Activated CD8-positive, alpha-beta memory T cell treated with anti-CD3 and anti-CD28 coated beads for 36 hours (primary cell): ENCODE measurements around the gene GSC2. TPM values are rescaled to one million over a fixed set of nuclear protein-coding genes. Genes with fewer than 3 reads are reported as not detected.
"Not testable (repeated sequence)": the region's sequence is repeated elsewhere in the genome, so short reads cannot be mapped to it uniquely, and the experiment has no call there.

ENCODE experiments used
- CTCF ChIA-PET: fragments of 350-600 bp; sonication (Branson Sonifier 250); formaldehyde crosslinking; loops from one replicate; lab custom pipeline; 2021; ENCODE audit warnings: antibody characterized with exemption; lab: Charles Lee
- POLR2A ChIA-PET: fragments of 350-600 bp; sonication (Branson Sonifier 250); formaldehyde crosslinking; loops from one replicate; lab custom pipeline; 2021; ENCODE audit warnings: antibody characterized with exemption; lab: Charles Lee
- total RNA-seq, 2 experiments: library from RNA; stranded (reverse); gene quantifications; one replicate each; pipeline ENCODE4 v1.2.3, GENCODE V29; 2021

GSC2 gene
- total RNA-seq, 2 experiments from 2014 or later, result not detected

GRCh38 chr22:19168088-19168890 is 18.2 kb upstream of the GSC2 start:
- CTCF ChIA-PET, result interaction anchor here (0.6 to 1.2 kb wide), 2 partner anchors 24 to 93 kb away, joined by 4 read pairs; partner anchors contain the start of gene ESS2
- POLR2A ChIA-PET, result no interaction called here

DNA sequence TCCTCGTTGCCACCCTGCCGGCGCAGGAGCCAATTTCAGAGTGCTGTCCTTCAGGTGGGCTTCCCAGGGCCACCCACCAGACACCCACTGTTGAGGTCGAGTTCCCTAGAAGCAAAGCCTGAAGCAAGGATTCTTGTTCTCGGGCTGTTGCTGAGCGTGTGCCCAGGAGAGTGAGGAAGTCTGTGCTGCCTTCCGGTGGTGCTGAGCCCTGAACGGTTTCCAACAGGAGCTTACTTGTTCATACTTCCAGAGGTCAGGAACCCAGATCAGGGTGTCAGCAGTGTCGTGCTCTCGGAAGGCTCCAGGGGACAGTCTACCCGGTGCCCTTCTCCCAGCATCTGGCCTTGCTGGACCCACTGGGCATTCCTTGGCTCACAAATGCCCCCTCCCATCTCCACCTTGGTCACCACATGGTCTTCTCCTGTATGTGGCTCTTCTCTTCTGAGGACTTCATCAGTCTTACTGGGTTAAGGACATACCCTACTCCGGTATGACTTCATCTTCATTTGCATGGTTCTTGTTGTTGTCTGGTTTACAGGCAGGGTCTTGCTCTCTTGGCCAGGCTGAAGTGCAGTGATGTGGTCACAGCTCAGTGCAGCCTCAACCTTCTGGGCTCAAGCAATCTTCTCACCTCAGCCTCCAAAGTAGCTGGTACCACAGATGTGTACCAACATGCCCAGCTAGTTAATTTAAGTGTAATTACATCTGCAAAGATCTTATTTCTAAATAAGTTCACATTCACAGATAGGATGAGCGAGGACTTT is 17.2 kb upstream of the GSC2 start:
- POLR2A ChIA-PET, result no interaction called here
- CTCF ChIA-PET, result interaction anchor here (0.6 kb wide), 1 partner anchor 94 kb away, joined by 4 read pairs; no protein-coding TSS in a partner anchor

DNA sequence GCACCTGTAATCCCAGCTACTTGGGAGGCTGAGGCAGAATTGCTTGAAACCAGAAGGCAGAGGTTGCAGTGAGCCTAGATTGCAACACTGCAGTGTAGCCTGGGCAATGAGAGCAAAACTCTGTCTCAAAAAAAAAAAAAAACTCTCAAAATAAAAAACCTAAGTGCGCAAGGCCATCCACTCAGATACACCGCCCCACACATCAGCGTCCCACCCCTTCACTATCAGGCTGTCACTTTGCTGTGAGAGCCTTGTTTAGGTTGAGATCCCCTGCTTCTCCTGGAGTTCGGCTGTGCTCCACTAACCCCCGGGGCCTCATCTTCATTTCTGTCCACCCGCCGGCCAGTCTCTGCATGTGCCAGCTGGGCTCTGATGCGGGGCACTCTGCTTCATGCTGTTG is 16.3 kb upstream of the GSC2 start:
- CTCF ChIA-PET, result no interaction called here

GRCh38 chr22:19164425-19164824 is 14.3 kb upstream of the GSC2 start:
- CTCF ChIA-PET, result no interaction called here
- POLR2A ChIA-PET, result no interaction called here

More for the DNA sequence above, 16.3 kb upstream of the GSC2 start:
- POLR2A ChIA-PET, result no interaction called here

GRCh38 chr22:19158649-19159048 is 8.6 kb upstream of the GSC2 start:
- CTCF ChIA-PET, result interaction anchor here (1.3 kb wide), 1 partner anchor 11 kb away, joined by 3 read pairs; no protein-coding TSS in a partner anchor
- POLR2A ChIA-PET, result not testable (repeated sequence)

DNA sequence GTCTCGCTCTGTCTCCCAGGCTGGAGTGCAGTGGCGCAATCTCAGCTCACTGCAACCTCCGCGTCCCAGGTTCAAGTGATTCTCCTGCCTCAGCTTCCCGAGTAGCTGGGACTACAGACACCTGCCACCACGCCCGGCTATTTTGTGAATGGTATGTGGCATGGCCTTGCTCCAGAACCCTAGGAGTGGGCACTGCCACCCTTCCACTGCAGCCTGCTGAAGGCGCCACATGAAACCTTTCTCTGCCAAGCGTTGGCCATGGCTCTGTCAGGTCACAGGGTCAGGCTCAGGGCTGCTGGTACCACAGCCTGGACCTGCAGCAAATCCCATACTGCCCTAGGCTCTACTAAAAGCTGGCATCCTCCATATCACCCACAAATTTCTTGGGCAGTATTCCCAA is 6.0 kb upstream of the GSC2 start:
- CTCF ChIA-PET, result interaction anchor here (1.5 kb wide), 1 partner anchor 11 kb away, joined by 4 read pairs; the partner anchor contains the start of gene ESS2
- POLR2A ChIA-PET, result interaction anchor here (0.6 kb wide), 1 partner anchor 10 kb away, joined by 4 read pairs; no protein-coding TSS in a partner anchor

DNA sequence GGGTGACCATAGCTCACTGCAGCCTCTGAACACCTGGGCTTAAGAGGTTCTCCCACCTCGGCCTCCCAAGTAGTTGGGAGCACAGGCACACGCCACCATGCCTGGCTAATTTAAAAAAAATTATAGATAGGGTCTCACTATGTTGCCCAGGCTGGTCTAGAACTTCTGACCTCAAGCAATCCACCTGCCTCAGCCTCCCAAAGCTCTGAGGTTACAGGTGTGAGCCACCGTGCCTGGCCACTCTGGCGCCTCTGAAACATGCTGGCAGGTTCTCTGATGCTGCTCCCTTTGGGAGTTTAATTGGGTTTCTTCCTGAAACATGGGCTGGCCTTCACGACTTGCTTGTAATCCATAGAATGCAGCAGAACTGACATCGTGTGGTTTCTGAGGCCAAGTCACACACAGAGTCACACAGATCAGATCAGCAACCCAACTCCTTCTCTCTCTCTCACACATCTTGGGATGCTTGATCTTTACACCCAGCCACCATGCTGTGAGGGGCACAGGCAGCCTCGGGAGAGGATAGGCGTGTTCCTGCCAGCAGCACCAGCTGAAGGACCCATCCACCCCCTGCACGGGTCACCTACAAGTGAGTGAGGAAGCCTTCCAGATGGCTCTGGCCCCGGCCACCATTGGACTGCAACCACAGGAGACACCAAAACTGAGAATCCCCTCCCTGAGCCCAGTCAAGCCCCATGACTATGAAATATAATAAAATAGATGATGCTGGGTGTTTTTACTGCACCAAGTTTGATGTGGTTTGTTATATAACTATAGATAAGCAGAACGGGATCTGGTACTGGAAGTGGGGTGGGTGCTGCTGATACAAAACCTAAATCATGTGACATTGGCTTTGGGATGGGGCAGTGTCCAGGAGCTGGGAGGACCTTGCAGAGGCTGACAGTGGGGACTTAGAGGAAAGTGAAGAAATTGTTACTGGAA is 3.1 kb upstream of the GSC2 start:
- CTCF ChIA-PET, result interaction anchor here (0.7 kb wide), 1 partner anchor 10 kb away, joined by 5 read pairs; no protein-coding TSS in a partner anchor

DNA sequence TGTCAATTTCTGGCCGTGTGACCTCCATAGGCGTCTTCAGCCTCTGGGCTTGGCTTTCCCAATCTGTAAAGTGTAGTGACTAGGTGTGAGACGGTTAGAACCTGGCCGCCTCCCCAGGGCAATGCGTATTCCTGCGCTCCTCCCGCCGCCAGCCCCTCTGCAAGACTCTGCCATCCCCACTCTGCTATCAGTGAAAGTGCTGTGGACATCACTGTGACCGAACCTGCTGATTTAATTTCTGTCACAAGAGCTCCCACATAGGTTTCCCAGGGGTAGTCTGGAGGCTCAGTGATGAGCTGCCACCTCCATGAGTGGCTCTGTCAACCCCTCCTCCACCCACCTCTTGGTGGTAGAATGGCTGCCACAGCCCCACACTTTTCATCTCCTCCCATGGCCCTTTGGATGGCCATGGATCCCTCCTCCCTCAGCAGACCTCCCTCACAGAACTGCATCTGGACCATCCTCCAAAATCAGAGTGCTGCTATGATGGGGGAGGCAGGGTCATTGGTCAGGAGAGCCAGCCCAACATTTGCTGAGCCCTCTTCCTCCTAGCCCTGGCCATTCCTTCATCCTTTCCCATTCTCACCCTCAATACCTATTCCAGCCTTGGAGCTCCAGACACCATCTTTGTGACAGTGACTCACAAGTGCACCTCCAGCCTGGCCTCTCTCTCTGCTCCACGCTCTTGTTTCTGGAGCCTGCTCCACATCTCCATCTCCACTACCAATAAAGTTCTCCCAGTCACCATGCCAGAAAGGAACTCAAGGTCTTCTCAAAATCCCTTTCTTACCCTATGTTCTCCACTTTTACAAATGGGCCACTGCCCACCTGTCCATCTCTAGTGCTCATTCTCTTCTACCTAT is 1.5 kb upstream of the GSC2 start:
- CTCF ChIA-PET, result interaction anchor here (0.7 kb wide), 2 partner anchors 116 to 421 kb away, joined by 4 to 6 read pairs; no protein-coding TSS in a partner anchor
- POLR2A ChIA-PET, result no interaction called here

More for the DNA sequence above, 3.1 kb upstream of the GSC2 start:
- POLR2A ChIA-PET, result interaction anchor here (0.6 to 0.8 kb wide), 2 partner anchors 9 to 566 kb away, joined by 4 to 5 read pairs; no protein-coding TSS in a partner anchor

DNA sequence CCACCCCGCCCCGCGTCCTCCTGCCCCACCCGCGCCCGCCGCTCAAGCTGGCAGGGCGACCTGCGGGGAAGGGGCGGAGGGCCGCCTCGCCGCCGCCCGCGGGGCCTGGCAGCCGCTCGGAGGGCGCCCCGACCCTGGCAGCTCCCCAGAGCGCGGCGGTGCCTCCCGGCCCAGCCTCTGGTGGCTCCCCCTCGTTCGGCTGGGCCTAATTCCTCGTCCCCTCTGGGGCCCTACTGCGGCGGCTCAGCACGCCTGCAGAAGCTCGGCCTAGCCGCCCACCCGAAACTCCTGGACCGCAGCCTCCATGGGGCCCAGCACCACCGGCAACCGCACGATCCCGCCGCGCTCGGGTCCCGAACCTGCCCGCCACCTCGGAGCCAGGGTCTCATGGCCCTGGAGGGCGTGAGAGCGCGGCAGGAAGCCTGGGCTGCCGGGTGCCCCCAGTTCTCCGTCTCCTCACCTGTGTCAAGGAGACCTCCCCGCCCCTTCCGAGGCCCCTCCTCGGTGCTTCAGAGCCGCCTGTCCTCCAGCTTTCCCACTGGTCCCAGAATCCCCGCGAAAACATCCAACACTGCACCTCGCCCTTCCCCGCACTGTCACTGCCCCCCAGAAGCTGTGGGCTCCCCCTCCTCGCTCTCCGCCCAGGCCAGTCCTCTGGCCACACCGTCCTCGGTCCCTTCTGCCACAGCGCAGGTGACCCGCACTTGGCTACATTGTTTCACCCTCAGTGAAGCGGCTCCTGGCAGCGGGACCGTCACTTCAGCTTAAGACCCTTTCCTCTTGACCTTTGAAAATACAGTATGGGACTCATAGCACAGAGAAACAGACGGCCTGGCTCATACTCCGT is 613 bp upstream of the GSC2 start:
- ChIA-PET POLR2A (no interaction called here), CTCF (no interaction called here)

GRCh38 chr22:19149047-19149883 is 827 bp downstream of the GSC2 start:
- ChIA-PET POLR2A (no interaction called here), CTCF (no interaction called here)

- CTCF ChIA-PET, result interaction anchor here (0.8 kb wide), 1 partner anchor 10 kb away, joined by 3 read pairs; no protein-coding TSS in a partner anchor
- POLR2A ChIA-PET, result no interaction called here
These were observed 1.6 kb downstream of the GSC2 start for GRCh38 chr22:19148417-19149046.

DNA sequence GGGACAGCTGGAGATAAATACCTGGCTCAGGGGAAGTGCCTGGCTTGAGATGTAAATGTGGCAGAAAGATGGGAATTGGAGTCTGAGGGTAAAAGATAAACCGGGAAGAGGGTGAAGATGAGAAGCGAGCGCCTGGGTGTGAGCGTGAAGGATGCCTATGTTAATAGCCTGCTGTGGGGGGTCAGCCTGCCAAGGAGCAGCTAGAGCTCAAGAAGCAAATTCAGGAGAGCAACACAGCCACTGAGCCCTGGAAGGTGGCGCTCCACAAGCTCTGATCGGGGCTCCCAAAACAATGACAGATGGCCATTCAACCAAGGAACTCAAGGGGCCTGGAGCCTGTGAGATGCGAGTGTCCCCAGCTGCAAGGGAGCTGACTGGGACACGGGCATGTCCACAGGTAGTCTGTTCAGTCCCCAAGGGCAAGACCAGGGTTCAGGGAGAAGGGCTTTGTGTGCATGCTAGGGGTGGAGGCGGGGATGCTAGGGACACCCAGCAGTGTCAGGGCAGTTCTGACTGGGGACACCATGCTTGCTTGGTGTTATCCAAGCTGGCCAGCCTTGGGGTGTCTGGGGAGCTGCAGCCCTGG is 2.8 kb downstream of the GSC2 start:
- ChIA-PET CTCF (interaction anchor here (0.8 kb wide), 1 partner anchor 11 kb away, joined by 3 read pairs; no protein-coding TSS in a partner anchor), POLR2A (no interaction called here)

- ChIA-PET POLR2A (no interaction called here), CTCF (interaction anchor here (2.0 kb wide), 1 partner anchor 10 kb away, joined by 4 read pairs; no protein-coding TSS in a partner anchor)
These were observed 3.7 kb downstream of the GSC2 start for GRCh38 chr22:19146215-19146968.

DNA sequence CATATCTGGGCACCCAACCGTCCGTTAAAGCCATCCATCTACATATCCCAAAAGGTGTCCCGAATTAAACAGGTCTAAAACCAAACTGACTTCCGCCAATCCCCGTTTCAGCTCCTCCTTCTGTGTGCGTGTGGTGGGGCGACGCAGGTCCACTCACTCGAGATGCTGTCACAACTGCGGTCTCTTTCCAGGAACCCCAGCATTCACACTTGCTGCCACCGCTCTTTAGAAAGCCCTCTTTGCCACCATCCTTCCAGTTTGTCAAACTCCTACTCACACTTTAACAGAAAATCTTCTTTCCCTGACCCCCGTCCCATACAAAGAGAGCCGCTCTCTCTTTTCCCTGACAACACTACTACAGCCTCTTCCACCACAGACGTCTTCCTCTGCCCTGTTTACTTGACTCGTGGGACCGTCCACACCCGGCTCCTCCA is 6.1 kb downstream of the GSC2 start:
- ChIA-PET POLR2A (interaction anchor here (0.6 to 1.1 kb wide), 10 partner anchors 10 to 336 kb away, joined by 3 to 11 read pairs (median 3); partner anchors contain the start of genes CDC45, DGCR2 and HIRA), CTCF (interaction anchor here (0.8 to 1.9 kb wide), 8 partner anchors 11 to 486 kb away, joined by 3 to 10 read pairs (median 4); partner anchors contain the start of gene SLC25A1)
